GM23338 (cell line): Measurements from ENCODE around the gene RHOT1. TPM values are rescaled to one million over a fixed set of nuclear protein-coding genes. Genes with fewer than 3 reads are reported as not detected.

Experiments used
- ATAC-seq: fragments of 200-7000 bp; cut with Tn5 transposase; 3 replicates; pipeline ENCODE4 v1.9.1; 2020
- DNase-seq: peaks from one replicate; pipeline ENCODE4 v3.0.0-alpha.2; 2015; ENCODE audit warnings: low spot score
- H2AFZ ChIP-seq: fragments of 200-600 bp; sonication (generic); 2 replicates; pipeline ENCODE4 v1.8.0; 2016; ENCODE audit warnings: antibody characterized with exemption, mild to moderate bottlenecking, moderate library complexity
- H3F3A ChIP-seq: fragments of 200-600 bp; sonication (generic); replicated peaks from 2 replicates; pipeline ENCODE4 v1.8.0; 2017; ENCODE audit warnings: antibody characterized with exemption, mixed run types, low read depth
- H3K27ac ChIP-seq: fragments of 200-600 bp; sonication (generic); 2 replicates; pipeline ENCODE4 v1.6.1; 2016; ENCODE audit warnings: low read depth
- H3K27me3 ChIP-seq: fragments of 200-600 bp; sonication (generic); 2 replicates; pipeline ENCODE4 v1.8.0; 2016; ENCODE audit warnings: mild to moderate bottlenecking, mixed run types, moderate library complexity; ENCODE audit not compliant: insufficient read depth
- H3K36me3 ChIP-seq: fragments of 200-600 bp; sonication (generic); 2 replicates; pipeline ENCODE4 v1.8.0; 2016; ENCODE audit warnings: mild to moderate bottlenecking; ENCODE audit not compliant: insufficient read depth
- H3K4me1 ChIP-seq: fragments of 200-600 bp; sonication (generic); 2 replicates; pipeline ENCODE4 v1.8.0; 2016; ENCODE audit warnings: mild to moderate bottlenecking, moderate library complexity; ENCODE audit not compliant: insufficient read depth
- H3K4me2 ChIP-seq: fragments of 200-600 bp; sonication (generic); 2 replicates; pipeline ENCODE4 v1.7.1; 2017; ENCODE audit warnings: mixed run types
- H3K4me3 ChIP-seq: fragments of 200-600 bp; sonication (generic); 2 replicates; pipeline ENCODE4 v1.6.1; 2016; ENCODE audit warnings: mixed run types
- H3K79me2 ChIP-seq: fragments of 200-600 bp; sonication (generic); replicated peaks from 2 replicates; pipeline ENCODE4 v1.8.0; 2017; ENCODE audit warnings: mild to moderate bottlenecking; ENCODE audit not compliant: insufficient read depth
- H3K9me2 ChIP-seq: fragments of 200-600 bp; sonication (generic); 2 replicates; pipeline ENCODE4 v1.8.0; 2017; ENCODE audit not compliant: insufficient read depth
- H4K20me1 ChIP-seq: fragments of 200-600 bp; sonication (generic); replicated peaks from 2 replicates; pipeline ENCODE4 v1.8.0; 2017; ENCODE audit warnings: mild to moderate bottlenecking; ENCODE audit not compliant: insufficient read depth
- H3K27ac Mint-ChIP-seq: 2 replicates; pipeline ENCODE4 v1.8.0; 2020; ENCODE audit warnings: inconsistent platforms, mild to moderate bottlenecking, moderate library complexity, mixed read lengths
- H3K27me3 Mint-ChIP-seq: 3 replicates; pipeline ENCODE4 v1.8.0; 2022; ENCODE audit warnings: low read depth, mild to moderate bottlenecking, moderate library complexity, mixed read lengths, inconsistent platforms; ENCODE audit not compliant: insufficient read depth, poor library complexity
- H3K36me3 Mint-ChIP-seq: 3 replicates; pipeline ENCODE4 v1.8.0; 2021; ENCODE audit warnings: low read depth, mild to moderate bottlenecking, inconsistent platforms, moderate library complexity, mixed read lengths
- H3K4me1 Mint-ChIP-seq: 3 replicates; pipeline ENCODE4 v1.8.0; 2020; ENCODE audit warnings: mild to moderate bottlenecking, inconsistent platforms, mixed read lengths
- H3K4me3 Mint-ChIP-seq: 3 replicates; pipeline ENCODE4 v1.8.0; 2021; ENCODE audit warnings: moderate library complexity, mild to moderate bottlenecking, inconsistent platforms, mixed read lengths
- H3K9me3 Mint-ChIP-seq: 3 replicates; pipeline ENCODE4 v1.8.0; 2020; ENCODE audit warnings: moderate library complexity, mild to moderate bottlenecking, inconsistent platforms, mixed read lengths
- CREB1 ChIP-seq: fragments of 250-450 bp; sonication (Bioruptor Pico); IDR thresholded peaks from 2 replicates; pipeline ENCODE4 v1.5.0; 2020; ENCODE audit warnings: low read depth, mild to moderate bottlenecking, moderate library complexity
- CTCF ChIP-seq, 2 experiments: fragments of 200-600 bp in 1 of 2; sonication (generic) in 1 of 2; conservative IDR thresholded peaks; 2 replicates each; pipeline versions ENCODE4 v1.5.1 to v1.6.1; 2016 to 2017; ENCODE audit warnings: antibody characterized with exemption in 2 of 2, low read depth in 2 of 2, mild to moderate bottlenecking in 2 of 2, moderate library complexity in 1 of 2
- POLR2AphosphoS5 ChIP-seq: IDR thresholded peaks from 2 replicates; pipeline ENCODE4 v1.6.1; 2016; ENCODE audit warnings: antibody characterized with exemption, low read depth
- ZNF331 ChIP-seq: fragments of 250-450 bp; sonication (Bioruptor Pico); IDR thresholded peaks from 2 replicates; pipeline ENCODE4 v1.5.0; 2020; ENCODE audit warnings: low read depth, mild to moderate bottlenecking, moderate library complexity
- ZNF462 ChIP-seq: fragments of 250-450 bp; sonication (Bioruptor Pico); IDR thresholded peaks from 2 replicates; pipeline ENCODE4 v1.5.0; 2020; ENCODE audit warnings: mild to moderate bottlenecking, moderate library complexity
- polyA plus RNA-seq: library from polyadenylated mRNA; unstranded; fragments of >200 nt; fragmentation: Nextera tagmentation; extraction: Ambion mirVana; gene quantifications from 2 replicates; pipeline ENCODE4 v1.2.1, GENCODE V29; 2016
- total RNA-seq: library from RNA; depleted of rRNA; stranded (reverse); fragments of >200 nt; shearing (Covaris generic); gene quantifications from 2 replicates; pipeline ENCODE4 v1.2.3, GENCODE V29; 2014

RHOT1 gene
- total and polyA plus RNA-seq, 2 experiments from 2014 or later: 40.8 to 53.5 TPM

- TF ChIP-seq ZNF462 (CRISPR knock-in tag): no peak
- TF ChIP-seq ZNF331 (CRISPR knock-in tag): no peak
- TF ChIP-seq CREB1 (CRISPR knock-in tag): no peak
Observed at GRCh38 chr17:32185875-32186274, 43.6 kb downstream of the RHOT1 start (continued).

GRCh38 chr17:32187271-32187670 is 45.0 kb downstream of the RHOT1 start:
- Histone ChIP-seq H3K4me1 (no peaks in the 10 kb centered on the region), H3K27me3 (no peaks in the 10 kb centered on the region), H3K79me2 (no peaks in the 10 kb centered on the region), H3K4me2 (no peak overlapping the region), H4K20me1 (no peaks in the 10 kb centered on the region), H3F3A (no peaks in the 10 kb centered on the region), H3K9me2 (no peaks in the 10 kb centered on the region), H3K36me3 (no peaks in the 10 kb centered on the region), H3K4me3 (no peak overlapping the region), H2AFZ (no peak overlapping the region), H3K27ac (no peak overlapping the region)
- TF ChIP-seq ZNF462 (CRISPR knock-in tag) (no peak), CTCF (conservative IDR thresholded peaks at IDR 0.05; ENCODE audit: low read depth in 2 of 2) (no peak), POLR2AphosphoS5 (no peak)
- ATAC-seq (no peak), DNase-seq (no peak)
- no peak overlapping the region for H3K4me3 Mint-ChIP-seq
- no peak overlapping the region for H3K27ac Mint-ChIP-seq
- no peaks in the 10 kb centered on the region for H3K9me3 Mint-ChIP-seq
- H3K36me3 Mint-ChIP-seq: peaks cover 6% of the 10 kb centered on the region; the same call in 2 of the 3 replicates
- H3K27me3 Mint-ChIP-seq: peaks cover 2% of the 10 kb centered on the region
- H3K4me1 Mint-ChIP-seq: no peaks in the 10 kb centered on the region
